Fibroblast of the aortic adventitia (primary cell): ENCODE results near the gene ZNF521. TPM values are rescaled to one million over a fixed set of nuclear protein-coding genes. Genes with fewer than 3 reads are reported as not detected.

Experiments
- DNase-seq: peaks from one replicate; pipeline ENCODE4 v3.0.0-alpha.2; 2010; ENCODE audit warnings: low read depth
- H3K4me3 ChIP-seq: 2 replicates; pipeline ENCODE4 v1.5.1; 2011; ENCODE audit warnings: low read depth, mild to moderate bottlenecking, control low read depth, low read length, moderate library complexity
- total RNA-seq: library from RNA; depleted of rRNA; stranded (reverse); fragments of >200 nt; gene quantifications from 2 replicates; pipeline ENCODE4 v1.2.3, GENCODE V29; 2012; ENCODE audit warnings: low replicate concordance
- TF ChIP-seq, protein P1 (sequence below): IDR thresholded peaks from 2 replicates; pipeline ENCODE4 v1.5.1; 2011; ENCODE audit warnings: mild to moderate bottlenecking, low read length, control low read depth, inconsistent platforms; ENCODE audit not compliant: insufficient read depth

ZNF521 gene
- total RNA-seq, 1 donor = 35.7 TPM

DNA sequence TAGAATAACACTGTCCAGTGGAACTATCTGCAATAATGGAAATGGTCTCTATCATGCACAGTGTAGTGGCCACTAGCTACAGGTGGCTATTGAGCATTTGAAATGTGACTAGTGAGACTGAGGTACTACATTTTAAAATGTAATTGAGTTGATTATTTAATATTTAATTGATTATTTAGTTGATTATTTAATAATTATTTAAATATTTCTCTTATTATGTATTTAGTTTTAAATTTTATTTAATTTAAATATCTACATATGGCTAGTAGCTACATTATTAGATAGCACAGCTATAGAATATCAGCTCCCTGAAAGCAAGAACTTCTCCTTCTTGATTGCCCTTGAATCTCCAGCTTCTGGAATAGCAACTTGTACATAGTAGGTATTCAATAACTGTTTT is 12.8 kb upstream of the ZNF521 start:
- DNase-seq = no peak
- TF ChIP-seq, protein P1, sequence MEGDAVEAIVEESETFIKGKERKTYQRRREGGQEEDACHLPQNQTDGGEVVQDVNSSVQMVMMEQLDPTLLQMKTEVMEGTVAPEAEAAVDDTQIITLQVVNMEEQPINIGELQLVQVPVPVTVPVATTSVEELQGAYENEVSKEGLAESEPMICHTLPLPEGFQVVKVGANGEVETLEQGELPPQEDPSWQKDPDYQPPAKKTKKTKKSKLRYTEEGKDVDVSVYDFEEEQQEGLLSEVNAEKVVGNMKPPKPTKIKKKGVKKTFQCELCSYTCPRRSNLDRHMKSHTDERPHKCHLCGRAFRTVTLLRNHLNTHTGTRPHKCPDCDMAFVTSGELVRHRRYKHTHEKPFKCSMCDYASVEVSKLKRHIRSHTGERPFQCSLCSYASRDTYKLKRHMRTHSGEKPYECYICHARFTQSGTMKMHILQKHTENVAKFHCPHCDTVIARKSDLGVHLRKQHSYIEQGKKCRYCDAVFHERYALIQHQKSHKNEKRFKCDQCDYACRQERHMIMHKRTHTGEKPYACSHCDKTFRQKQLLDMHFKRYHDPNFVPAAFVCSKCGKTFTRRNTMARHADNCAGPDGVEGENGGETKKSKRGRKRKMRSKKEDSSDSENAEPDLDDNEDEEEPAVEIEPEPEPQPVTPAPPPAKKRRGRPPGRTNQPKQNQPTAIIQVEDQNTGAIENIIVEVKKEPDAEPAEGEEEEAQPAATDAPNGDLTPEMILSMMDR = no peak
- no peak overlapping the region for H3K4me3 ChIP-seq

DNA sequence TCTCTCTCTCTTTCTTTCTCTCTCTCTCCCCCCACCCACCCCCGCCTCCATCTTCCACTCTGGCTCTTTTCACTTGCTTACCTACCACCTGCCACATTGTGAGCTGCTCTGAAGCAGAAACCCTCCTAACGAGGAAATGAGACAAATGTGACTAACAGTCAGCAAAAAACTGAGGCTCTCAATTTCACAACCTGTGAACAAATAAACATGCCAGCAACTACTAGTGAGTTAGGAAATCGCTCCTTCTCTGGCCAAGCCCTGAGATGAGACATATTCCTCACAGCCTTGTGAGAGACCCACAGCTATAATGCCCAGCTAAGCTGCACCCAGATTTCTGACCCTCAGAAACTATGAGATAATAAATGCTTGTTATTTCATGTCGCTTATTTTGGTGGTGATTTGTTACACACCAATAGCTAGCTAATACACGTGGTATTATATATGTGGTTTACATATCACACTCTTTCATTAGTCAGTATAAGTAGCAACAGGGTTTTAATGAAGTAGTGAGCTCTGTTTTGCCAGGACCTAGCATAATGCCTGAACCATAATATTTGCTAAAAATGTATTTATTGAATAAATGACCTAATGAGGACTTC is 8.4 kb upstream of the ZNF521 start:
- DNase-seq = no peak
- TF ChIP-seq, protein P1 = no peak

DNA sequence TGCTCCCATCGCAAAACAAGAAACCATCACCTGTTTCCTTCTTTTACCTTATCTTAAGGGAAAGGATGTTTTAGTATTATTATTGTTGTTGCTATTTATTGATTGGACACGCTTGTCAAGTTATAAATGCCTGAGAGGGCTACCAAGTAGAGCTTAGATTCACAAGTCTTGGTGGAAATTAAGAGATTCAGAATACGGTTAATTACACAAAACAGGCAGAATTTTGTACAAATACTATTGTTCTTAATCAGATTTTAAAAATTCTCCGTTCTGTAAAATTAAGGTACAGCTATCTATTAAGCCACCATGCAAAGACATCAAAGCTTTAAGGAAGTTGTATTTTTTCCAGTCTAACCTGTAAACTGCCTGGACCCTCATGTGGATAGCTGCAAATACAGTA is 1.1 kb upstream of the ZNF521 start:
- TF ChIP-seq, protein P1 = no peak
- no peak overlapping the region for H3K4me3 ChIP-seq

More for the DNA sequence above, 8.4 kb upstream of the ZNF521 start:
- no peak overlapping the region for H3K4me3 ChIP-seq

DNA sequence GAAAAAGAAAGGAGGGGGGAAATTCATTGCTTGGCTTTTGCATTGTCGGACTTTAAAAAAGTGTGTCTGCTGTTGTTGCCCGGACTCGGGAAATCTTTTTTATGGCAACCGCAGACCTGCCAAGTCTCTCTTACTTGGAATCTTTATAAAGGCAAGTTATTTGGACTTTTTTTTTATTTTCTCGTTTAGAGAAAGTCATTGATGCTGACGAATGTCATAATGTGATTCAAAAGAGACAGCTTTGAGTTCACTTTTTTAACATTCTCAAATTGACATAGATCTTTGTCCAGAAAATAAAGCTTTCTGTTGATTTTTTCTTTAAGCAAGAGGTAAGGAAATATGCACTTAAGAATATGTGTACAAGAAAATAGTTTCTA is 651 bp upstream of the ZNF521 start:
- TF ChIP-seq, protein P1 = no peak
- H3K4me3 ChIP-seq = peak overlapping the region; percentile 54
- DNase-seq = no peak

More for the DNA sequence above, 1.1 kb upstream of the ZNF521 start:
- no peak for DNase-seq

DNA sequence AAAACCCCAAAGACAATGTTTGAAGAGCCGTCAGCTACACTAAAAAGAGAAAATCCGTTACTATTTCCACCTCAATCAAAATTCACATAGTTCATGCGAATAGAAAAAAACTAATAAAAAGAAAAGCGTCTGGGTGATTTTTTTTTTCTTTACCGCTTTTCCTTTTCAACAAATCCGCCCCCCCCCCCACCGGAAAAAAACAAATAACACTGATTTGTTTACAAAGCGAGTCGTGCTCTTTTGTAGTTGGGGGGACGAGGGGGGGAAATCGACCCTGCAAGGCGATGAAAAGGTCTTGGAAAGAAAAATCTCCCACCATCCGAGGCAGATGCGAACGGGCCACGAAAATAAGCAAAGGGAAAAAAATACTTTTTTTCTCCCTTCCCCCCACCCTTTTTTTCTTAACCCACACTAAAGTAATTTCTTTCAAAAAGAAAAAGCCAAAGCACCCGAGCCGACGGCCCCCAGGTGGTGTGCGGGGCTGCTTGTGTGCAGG is 638 bp downstream of the ZNF521 start:
- peak overlapping the region; percentile 75 for H3K4me3 ChIP-seq
- peak; percentile 10 for DNase-seq
- TF ChIP-seq, protein P1 = no peak

DNA sequence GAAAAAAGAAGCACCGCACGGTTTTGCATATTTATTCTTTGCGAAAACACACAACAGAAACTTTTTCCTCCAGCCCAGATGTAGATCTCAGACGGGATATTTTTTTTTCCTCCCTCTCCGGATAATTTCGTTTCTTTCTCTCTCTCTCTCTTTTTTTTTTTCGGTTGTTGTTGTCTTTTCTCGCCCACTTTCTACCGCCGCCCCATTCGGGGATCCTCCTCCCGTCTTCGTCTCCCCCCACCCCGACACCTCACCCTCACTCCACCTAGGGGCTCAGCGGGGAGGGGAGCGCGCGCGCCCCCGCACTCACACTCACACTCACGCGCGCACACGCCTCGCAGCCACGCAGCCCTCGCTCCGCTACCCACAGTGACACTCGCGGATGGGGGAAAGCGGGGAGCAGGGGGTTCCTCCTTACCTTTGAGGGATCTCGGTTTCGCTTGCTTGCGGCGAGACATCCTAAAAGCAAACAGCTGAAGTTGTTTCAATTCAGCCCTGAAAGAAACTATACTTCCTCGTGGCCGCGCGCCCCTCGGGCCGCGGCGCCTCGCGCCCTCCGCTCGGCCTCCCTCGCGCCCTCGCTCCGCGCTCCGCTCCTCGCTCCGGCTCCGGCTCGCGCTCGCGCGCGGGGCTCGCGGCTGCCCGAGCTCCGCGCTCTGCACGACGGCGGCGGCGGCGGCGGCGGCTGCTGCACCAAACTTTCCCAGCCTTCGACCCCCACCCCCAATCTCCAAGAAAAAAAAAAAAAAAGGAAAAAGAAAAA is 1.3 kb downstream of the ZNF521 start:
- TF ChIP-seq, protein P1 = no peak
- DNase-seq = peak; percentile 55
- peak overlapping the region; percentile 81 for H3K4me3 ChIP-seq
